NT2/D1 (cell line): ENCODE results near the gene PEAR1.

Experiments used
- DNase-seq: peaks from one replicate; pipeline ENCODE4 v3.0.0-alpha.2; 2011; ENCODE audit warnings: low read depth, low spot score
- H3K27me3 ChIP-seq: 2 replicates; pipeline ENCODE4 v1.6.0; 2011; ENCODE audit warnings: mild to moderate bottlenecking; ENCODE audit not compliant: insufficient read length, insufficient read depth
- H3K36me3 ChIP-seq: 2 replicates; pipeline ENCODE4 v1.6.1; 2011; ENCODE audit warnings: mild to moderate bottlenecking, low read length, mixed read lengths; ENCODE audit not compliant: insufficient read depth, insufficient read length
- H3K4me1 ChIP-seq: 2 replicates; pipeline ENCODE4 v1.5.1; 2011; ENCODE audit not compliant: insufficient read depth, insufficient read length
- H3K4me3 ChIP-seq: 2 replicates; pipeline ENCODE4 v1.5.1; 2011; ENCODE audit warnings: low read depth; ENCODE audit not compliant: insufficient read length
- H3K9ac ChIP-seq: 2 replicates; pipeline ENCODE4 v1.6.0; 2011; ENCODE audit warnings: low read depth; ENCODE audit not compliant: insufficient read length
- H3K9me3 ChIP-seq: 2 replicates; pipeline ENCODE4 v1.5.1; 2011; ENCODE audit warnings: mild to moderate bottlenecking, low read length; ENCODE audit not compliant: insufficient read depth
- SUZ12 ChIP-seq: IDR thresholded peaks from 2 replicates; pipeline ENCODE4 v1.6.1; 2011; ENCODE audit not compliant: insufficient read length, insufficient read depth; ENCODE audit errors: extremely low read depth
- YY1 ChIP-seq: IDR thresholded peaks from 2 replicates; pipeline ENCODE4 v1.6.1; 2011; ENCODE audit not compliant: insufficient read length, insufficient read depth
- ZNF274 ChIP-seq: IDR thresholded peaks from 2 replicates; pipeline ENCODE4 v1.6.1; 2011; ENCODE audit warnings: mild to moderate bottlenecking, low read depth, low read length

Gene PEAR1

GRCh38 chr1:156942176-156942575, 48.7 kb downstream of the PEAR1 start:
- Histone ChIP-seq H3K9me3 (no peaks in the 10 kb centered on the region), H3K27me3 (no peaks in the 10 kb centered on the region), H3K9ac (no peak overlapping the region), H3K36me3 (peaks cover 98% of the 10 kb centered on the region), H3K4me3 (no peak overlapping the region), H3K4me1 (no peaks in the 10 kb centered on the region)
- TF ChIP-seq SUZ12 (no peak), ZNF274 (no peak), YY1 (no peak)
- DNase-seq = no peak

GRCh38 chr1:156942576-156942975, 49.1 kb downstream of the PEAR1 start:
- Histone ChIP-seq H3K9me3 (no peaks in the 10 kb centered on the region), H3K36me3 (peaks cover 98% of the 10 kb centered on the region), H3K27me3 (no peaks in the 10 kb centered on the region), H3K4me3 (no peak overlapping the region), H3K9ac (no peak overlapping the region), H3K4me1 (no peaks in the 10 kb centered on the region)
- no peak for TF ChIP-seq ZNF274
- no peak for TF ChIP-seq SUZ12
- TF ChIP-seq YY1 = no peak
- DNase-seq = no peak

GRCh38 chr1:156943756-156944155, 50.2 kb downstream of the PEAR1 start:
- Histone ChIP-seq H3K36me3 (peaks cover 98% of the 10 kb centered on the region), H3K9ac (no peak overlapping the region), H3K4me1 (no peaks in the 10 kb centered on the region), H3K27me3 (no peaks in the 10 kb centered on the region), H3K4me3 (no peak overlapping the region), H3K9me3 (no peaks in the 10 kb centered on the region)
- no peak for DNase-seq
- TF ChIP-seq SUZ12 (no peak), YY1 (no peak), ZNF274 (no peak)

GRCh38 chr1:156944268-156944667, 50.8 kb downstream of the PEAR1 start:
- Histone ChIP-seq H3K36me3 (peaks cover 98% of the 10 kb centered on the region), H3K4me1 (no peaks in the 10 kb centered on the region), H3K4me3 (no peak overlapping the region), H3K9me3 (no peaks in the 10 kb centered on the region), H3K9ac (no peak overlapping the region), H3K27me3 (no peaks in the 10 kb centered on the region)
- TF ChIP-seq ZNF274 (no peak), YY1 (no peak), SUZ12 (no peak)
- no peak for DNase-seq

- Histone ChIP-seq H3K4me1 (no peaks in the 10 kb centered on the region), H3K27me3 (no peaks in the 10 kb centered on the region), H3K9ac (no peak overlapping the region), H3K36me3 (peaks cover 98% of the 10 kb centered on the region), H3K9me3 (no peaks in the 10 kb centered on the region), H3K4me3 (no peak overlapping the region)
- TF ChIP-seq ZNF274 (no peak), YY1 (no peak), SUZ12 (no peak)
- no peak for DNase-seq
These were observed 51.3 kb downstream of the PEAR1 start for GRCh38 chr1:156944848-156945247.

GRCh38 chr1:156945881-156946661, 52.6 kb downstream of the PEAR1 start:
- peaks cover 98% of the 10 kb centered on the region for H3K36me3 ChIP-seq
- TF ChIP-seq SUZ12 (no peak), ZNF274 (no peak), YY1 (no peak)
- no peaks in the 10 kb centered on the region for H3K27me3 ChIP-seq
- H3K9me3 ChIP-seq = no peaks in the 10 kb centered on the region
- DNase-seq = no peak
- H3K9ac ChIP-seq = no peak overlapping the region
- no peaks in the 10 kb centered on the region for H3K4me1 ChIP-seq
- no peak overlapping the region for H3K4me3 ChIP-seq

- Histone ChIP-seq H3K4me1 (no peaks in the 10 kb centered on the region), H3K4me3 (no peak overlapping the region), H3K9ac (no peak overlapping the region), H3K9me3 (no peaks in the 10 kb centered on the region), H3K27me3 (no peaks in the 10 kb centered on the region), H3K36me3 (peaks cover 98% of the 10 kb centered on the region)
- TF ChIP-seq SUZ12 (no peak), YY1 (no peak), ZNF274 (no peak)
- DNase-seq = no peak
These were observed 53.6 kb downstream of the PEAR1 start for GRCh38 chr1:156947127-156947526.
